ENCODE measurements around the gene CD320.
"Not testable (repeated sequence)": the region's sequence is repeated elsewhere in the genome, so short reads cannot be mapped to it uniquely, and the experiment has no call there.

Gene CD320

GRCh38 chr19:8306235-8307054 lies 1.7 kb downstream of the CD320 start:
- FAIRE-seq, result no peak

GRCh38 chr19:8305798-8306197 lies 2.4 kb downstream of the CD320 start:
- FAIRE-seq, result no peak

GRCh38 chr19:8304841-8305621 lies 3.1 kb downstream of the CD320 start:
- FAIRE-seq, result no peak

- no peak for FAIRE-seq
These were observed 5.4 kb downstream of the CD320 start for GRCh38 chr19:8302734-8303133.

- no peak for FAIRE-seq
These were observed 5.8 kb downstream of the CD320 start for GRCh38 chr19:8302357-8302691.

GRCh38 chr19:8291337-8291736 lies 16.8 kb downstream of the CD320 start:
- not testable (repeated sequence) for FAIRE-seq

- FAIRE-seq, result not testable (repeated sequence)
These were observed 31.6 kb downstream of the CD320 start for GRCh38 chr19:8276508-8276907.

GRCh38 chr19:8269724-8270123 lies 38.4 kb downstream of the CD320 start:
- FAIRE-seq, result no peak

GRCh38 chr19:8265872-8266271 lies 42.3 kb downstream of the CD320 start:
- FAIRE-seq, result no peak

- FAIRE-seq, result not testable (repeated sequence)
These were observed 43.9 kb downstream of the CD320 start for GRCh38 chr19:8264248-8264647.

GRCh38 chr19:8262431-8262830 lies 45.7 kb downstream of the CD320 start:
- no peak for FAIRE-seq

GRCh38 chr19:8261881-8262280 lies 46.3 kb downstream of the CD320 start:
- FAIRE-seq, result no peak

GRCh38 chr19:8261347-8261746 lies 46.8 kb downstream of the CD320 start:
- no peak for FAIRE-seq

GRCh38 chr19:8259922-8260247 lies 48.3 kb downstream of the CD320 start:
- FAIRE-seq, result no peak

GRCh38 chr19:8259142-8259921 lies 48.8 kb downstream of the CD320 start:
- no peak for FAIRE-seq

GRCh38 chr19:8257052-8257443 lies 51.1 kb downstream of the CD320 start:
- FAIRE-seq, result no peak

GRCh38 chr19:8256276-8257051 lies 51.7 kb downstream of the CD320 start:
- no peak for FAIRE-seq

- no peak for FAIRE-seq
These were observed 52.6 kb downstream of the CD320 start for GRCh38 chr19:8255426-8256125.

GRCh38 chr19:8254286-8255001 lies 53.7 kb downstream of the CD320 start:
- FAIRE-seq, result no peak

- FAIRE-seq, result no peak
These were observed 54.5 kb downstream of the CD320 start for GRCh38 chr19:8253678-8254077.

- FAIRE-seq, result peak; percentile 7
These were observed 55.1 kb downstream of the CD320 start for GRCh38 chr19:8252922-8253589.
